Measurements from ENCODE around the gene PCSK7. TPM values are rescaled to one million over a fixed set of nuclear protein-coding genes. Genes with fewer than 3 reads are reported as not detected.

Gene PCSK7
- polyA plus RNA-seq, 1 donor (not counting 4 experiments of a cell fraction or from before 2014, with no cell fraction given) = 32.9 TPM

DNA sequence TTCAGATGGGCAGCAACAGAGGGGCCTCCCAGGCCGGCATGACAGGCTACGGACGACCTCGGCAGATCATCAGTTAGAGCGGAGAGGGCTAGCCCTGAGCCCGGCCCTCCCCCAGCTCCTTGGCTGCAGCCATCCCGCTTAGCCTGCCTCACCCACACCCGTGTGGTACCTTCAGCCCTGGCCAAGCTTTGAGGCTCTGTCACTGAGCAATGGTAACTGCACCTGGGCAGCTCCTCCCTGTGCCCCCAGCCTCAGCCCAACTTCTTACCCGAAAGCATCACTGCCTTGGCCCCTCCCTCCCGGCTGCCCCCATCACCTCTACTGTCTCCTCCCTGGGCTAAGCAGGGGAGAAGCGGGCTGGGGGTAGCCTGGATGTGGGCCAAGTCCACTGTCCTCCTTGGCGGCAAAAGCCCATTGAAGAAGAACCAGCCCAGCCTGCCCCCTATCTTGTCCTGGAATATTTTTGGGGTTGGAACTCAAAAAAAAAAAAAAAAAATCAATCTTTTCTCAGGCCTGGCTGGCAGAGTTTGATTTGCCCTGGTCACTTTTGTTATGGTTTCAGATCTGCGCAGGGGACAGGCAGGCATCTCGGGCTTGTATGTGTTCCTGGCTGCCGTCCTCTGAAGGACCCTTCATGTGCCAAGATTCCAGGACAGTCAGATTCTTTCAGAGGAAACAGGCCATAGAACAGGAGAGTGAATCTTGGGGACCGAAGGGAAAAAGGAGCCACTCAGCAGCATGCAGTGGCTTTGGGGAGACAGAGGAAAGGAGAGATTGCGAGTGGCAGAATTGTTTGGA is 27.4 kb downstream of the PCSK7 start:
- Histone ChIP-seq H3K36me3 (ENCODE audit: control insufficient read depth in 2 of 2, extremely low read depth in 1 of 2, insufficient read depth in 2 of 2, low read length in 2 of 2) (peaks cover 7 to 9% of the 10 kb centered on the region in 2 experiments), H4K20me1 (ENCODE audit: control insufficient read depth, extremely low read depth, insufficient read depth, low read length) (no peaks in the 10 kb centered on the region), H3K4me3 (ENCODE audit: control insufficient read depth in 2 of 3, extremely low read depth in 1 of 3, insufficient read depth in 2 of 3, low read depth in 1 of 3, low read length in 3 of 3) (no peak overlapping the region), H2AFZ (ENCODE audit: control insufficient read depth, low read length) (no peak overlapping the region), H3K9ac (ENCODE audit: control insufficient read depth, extremely low read depth, insufficient read depth, low read length) (no peak overlapping the region), H3K4me1 (ENCODE audit: control insufficient read depth, extremely low read depth, insufficient read depth, low read length) (no peaks in the 10 kb centered on the region), H3K79me2 (ENCODE audit: control insufficient read depth, insufficient read depth, low read length) (no peaks in the 10 kb centered on the region), H3K4me2 (ENCODE audit: control insufficient read depth, extremely low read depth, insufficient read depth, low read depth, low read length) (no peak overlapping the region), H3K9me3 (ENCODE audit: control insufficient read depth, low read depth, low read length) (no peaks in the 10 kb centered on the region), H3K27me3 (ENCODE audit: control insufficient read depth, extremely low read depth, insufficient read depth, low read length) (no peaks in the 10 kb centered on the region), H3K27ac (ENCODE audit: control insufficient read depth, insufficient read depth, low read length) (no peak overlapping the region), H3K9me1 (ENCODE audit: control insufficient read depth, extremely low read depth, insufficient read depth, low read length) (no peaks in the 10 kb centered on the region)
- dilution Hi-C loops (cut with MboI; ENCODE audit: extremely low pct_ligation_motif_present, low sequenced_read_pairs) = no loop called here
- FAIRE-seq (no peak), DNase-seq (ENCODE audit: low read depth, low spot score) (no peak)
- TF ChIP-seq EZH2 (IDR thresholded peaks at IDR 0.05; ENCODE audit: low read length) = no peak
- TF ChIP-seq, protein P1, sequence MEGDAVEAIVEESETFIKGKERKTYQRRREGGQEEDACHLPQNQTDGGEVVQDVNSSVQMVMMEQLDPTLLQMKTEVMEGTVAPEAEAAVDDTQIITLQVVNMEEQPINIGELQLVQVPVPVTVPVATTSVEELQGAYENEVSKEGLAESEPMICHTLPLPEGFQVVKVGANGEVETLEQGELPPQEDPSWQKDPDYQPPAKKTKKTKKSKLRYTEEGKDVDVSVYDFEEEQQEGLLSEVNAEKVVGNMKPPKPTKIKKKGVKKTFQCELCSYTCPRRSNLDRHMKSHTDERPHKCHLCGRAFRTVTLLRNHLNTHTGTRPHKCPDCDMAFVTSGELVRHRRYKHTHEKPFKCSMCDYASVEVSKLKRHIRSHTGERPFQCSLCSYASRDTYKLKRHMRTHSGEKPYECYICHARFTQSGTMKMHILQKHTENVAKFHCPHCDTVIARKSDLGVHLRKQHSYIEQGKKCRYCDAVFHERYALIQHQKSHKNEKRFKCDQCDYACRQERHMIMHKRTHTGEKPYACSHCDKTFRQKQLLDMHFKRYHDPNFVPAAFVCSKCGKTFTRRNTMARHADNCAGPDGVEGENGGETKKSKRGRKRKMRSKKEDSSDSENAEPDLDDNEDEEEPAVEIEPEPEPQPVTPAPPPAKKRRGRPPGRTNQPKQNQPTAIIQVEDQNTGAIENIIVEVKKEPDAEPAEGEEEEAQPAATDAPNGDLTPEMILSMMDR (optimal IDR thresholded peaks at IDR 0.05 in 1 of 3, IDR thresholded peaks at IDR 0.05 in 1 of 3, conservative IDR thresholded peaks at IDR 0.05 in 1 of 3; ENCODE audit: extremely low read depth in 1 of 3, insufficient read depth in 2 of 3, low read length in 3 of 3) = no peak

DNA sequence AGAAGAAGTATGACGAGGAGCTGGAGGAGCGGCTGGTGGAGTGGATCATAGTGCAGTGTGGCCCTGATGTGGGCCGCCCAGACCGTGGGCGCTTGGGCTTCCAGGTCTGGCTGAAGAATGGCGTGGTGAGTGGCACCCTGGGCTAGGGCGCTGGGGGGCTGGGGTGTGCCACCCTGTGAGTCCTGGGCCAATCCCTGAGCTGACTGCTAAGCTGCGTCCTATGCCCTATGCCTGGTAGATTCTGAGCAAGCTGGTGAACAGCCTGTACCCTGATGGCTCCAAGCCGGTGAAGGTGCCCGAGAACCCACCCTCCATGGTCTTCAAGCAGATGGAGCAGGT is 28.8 kb downstream of the PCSK7 start:
- no peak overlapping the region for H3K4me2 ChIP-seq (ENCODE audit: control insufficient read depth, extremely low read depth, insufficient read depth, low read depth, low read length)
- no peaks in the 10 kb centered on the region for H4K20me1 ChIP-seq (ENCODE audit: control insufficient read depth, extremely low read depth, insufficient read depth, low read length)
- dilution Hi-C loops (cut with MboI; ENCODE audit: extremely low pct_ligation_motif_present, low sequenced_read_pairs) = no loop called here
- no peaks in the 10 kb centered on the region for H3K79me2 ChIP-seq (ENCODE audit: control insufficient read depth, insufficient read depth, low read length)
- peaks cover 7 to 9% of the 10 kb centered on the region in 2 experiments for H3K36me3 ChIP-seq (ENCODE audit: control insufficient read depth in 2 of 2, extremely low read depth in 1 of 2, insufficient read depth in 2 of 2, low read length in 2 of 2)
- no peaks in the 10 kb centered on the region for H3K27me3 ChIP-seq (ENCODE audit: control insufficient read depth, extremely low read depth, insufficient read depth, low read length)
- peaks cover 8% of the 10 kb centered on the region for H3K4me1 ChIP-seq (ENCODE audit: control insufficient read depth, extremely low read depth, insufficient read depth, low read length)
- FAIRE-seq = no peak
- no peak overlapping the region for H3K9ac ChIP-seq (ENCODE audit: control insufficient read depth, extremely low read depth, insufficient read depth, low read length)
- DNase-seq (ENCODE audit: low read depth, low spot score) = no peak
- H3K9me1 ChIP-seq (ENCODE audit: control insufficient read depth, extremely low read depth, insufficient read depth, low read length) = no peaks in the 10 kb centered on the region
- no peaks in the 10 kb centered on the region for H3K9me3 ChIP-seq (ENCODE audit: control insufficient read depth, low read depth, low read length)
- H3K27ac ChIP-seq (ENCODE audit: control insufficient read depth, insufficient read depth, low read length) = no peak overlapping the region
- H3K4me3 ChIP-seq (ENCODE audit: control insufficient read depth in 2 of 3, extremely low read depth in 1 of 3, insufficient read depth in 2 of 3, low read depth in 1 of 3, low read length in 3 of 3) = no peak overlapping the region
- no peak overlapping the region for H2AFZ ChIP-seq (ENCODE audit: control insufficient read depth, low read length)
- TF ChIP-seq EZH2 (IDR thresholded peaks at IDR 0.05; ENCODE audit: low read length) = no peak
- TF ChIP-seq, protein P1 (optimal IDR thresholded peaks at IDR 0.05 in 1 of 3, IDR thresholded peaks at IDR 0.05 in 1 of 3, conservative IDR thresholded peaks at IDR 0.05 in 1 of 3; ENCODE audit: extremely low read depth in 1 of 3, insufficient read depth in 2 of 3, low read length in 3 of 3) = no peak

Data from keratinocyte (primary cell).